ENCODE results near the gene CLDN9. TPM values are rescaled to one million over a fixed set of nuclear protein-coding genes. Genes with fewer than 3 reads are reported as not detected.
A peak's percentile ranks its signal among the peaks of the same experiment; 100 is the strongest.

The CLDN9 gene
- total and polyA plus RNA-seq, 9 of the 15 experiments (the other 6 are each of a cell fraction or from before 2014, with no cell fraction given) = 0.12 to 0.44 (median 0.22) TPM; not detected in 4

DNA sequence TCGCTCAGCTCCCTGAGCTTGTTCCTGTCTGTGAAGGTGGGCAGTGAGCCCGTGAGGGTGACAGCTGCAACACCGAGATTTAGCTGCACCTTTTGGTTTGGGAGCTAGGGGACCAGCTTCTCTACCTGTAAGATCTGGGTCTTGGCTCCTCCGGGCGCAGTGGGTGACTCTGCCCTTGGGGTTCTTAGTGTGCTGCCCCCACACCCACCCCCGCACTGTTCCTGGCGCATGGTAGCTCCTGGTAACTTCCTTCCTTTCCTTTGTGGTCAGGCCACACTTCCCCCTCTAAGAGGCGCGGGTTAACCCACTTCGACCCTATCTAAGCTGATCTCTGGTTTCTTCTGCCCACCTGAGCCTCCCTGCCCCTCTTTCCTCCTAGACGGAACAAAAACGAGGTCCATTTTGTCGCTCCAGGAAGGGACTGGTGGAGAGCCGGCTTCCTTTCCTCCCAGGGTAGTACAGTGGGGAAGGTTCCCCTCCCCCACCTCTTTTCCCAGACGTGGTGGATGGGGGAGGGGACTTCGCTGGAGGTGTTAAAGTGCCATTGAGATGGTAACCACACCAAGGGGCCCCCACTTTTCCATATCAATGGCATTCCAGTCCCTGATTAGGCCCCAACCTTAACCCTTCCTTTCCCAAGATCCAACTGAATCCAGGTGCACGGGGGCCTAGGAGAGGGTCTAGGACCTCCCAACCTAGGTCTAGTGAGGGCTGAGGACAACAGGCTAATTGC, 4.6 kb upstream of the CLDN9 start (continued):
- TF ChIP-seq TOE1 (IDR thresholded peaks at IDR 0.05; ENCODE audit: borderline replicate concordance) = peak; percentile 44; the same call in 1 of the 2 replicates
- no peak for TF ChIP-seq TOE1 (CRISPR knock-in tag; IDR thresholded peaks at IDR 0.05; ENCODE audit: borderline replicate concordance, low read depth)
- no peak for TF ChIP-seq SMAD3 (CRISPR knock-in tag; conservative IDR thresholded peaks at IDR 0.05)
- TF ChIP-seq PRMT5 (CRISPR knock-in tag; IDR thresholded peaks at IDR 0.05) = no peak
- no peak for TF ChIP-seq FIP1L1 (IDR thresholded peaks at IDR 0.05; ENCODE audit: low read depth, low read length, poor library complexity, severe bottlenecking)
- TF ChIP-seq TRIM28 (IDR thresholded peaks at IDR 0.05) = no peak
- TF ChIP-seq ILF3 (IDR thresholded peaks at IDR 0.05; ENCODE audit: borderline replicate concordance) = no peak
- TF ChIP-seq POLR3A (IDR thresholded peaks at IDR 0.05; ENCODE audit: borderline replicate concordance, extremely low read depth, insufficient read depth, insufficient read length) = no peak
- TF ChIP-seq, protein P1, sequence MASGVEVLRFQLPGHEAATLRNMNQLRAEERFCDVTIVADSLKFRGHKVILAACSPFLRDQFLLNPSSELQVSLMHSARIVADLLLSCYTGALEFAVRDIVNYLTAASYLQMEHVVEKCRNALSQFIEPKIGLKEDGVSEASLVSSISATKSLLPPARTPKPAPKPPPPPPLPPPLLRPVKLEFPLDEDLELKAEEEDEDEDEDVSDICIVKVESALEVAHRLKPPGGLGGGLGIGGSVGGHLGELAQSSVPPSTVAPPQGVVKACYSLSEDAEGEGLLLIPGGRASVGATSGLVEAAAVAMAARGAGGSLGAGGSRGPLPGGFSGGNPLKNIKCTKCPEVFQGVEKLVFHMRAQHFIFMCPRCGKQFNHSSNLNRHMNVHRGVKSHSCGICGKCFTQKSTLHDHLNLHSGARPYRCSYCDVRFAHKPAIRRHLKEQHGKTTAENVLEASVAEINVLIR (CRISPR knock-in tag; IDR thresholded peaks at IDR 0.05) = no peak
- TF ChIP-seq RBM17 (IDR thresholded peaks at IDR 0.05; ENCODE audit: borderline replicate concordance, low read depth, low read length) = no peak
- TF ChIP-seq FOXJ3 (CRISPR knock-in tag; IDR thresholded peaks at IDR 0.05) = no peak
- TF ChIP-seq TAF1 (IDR thresholded peaks at IDR 0.05; ENCODE audit: control insufficient read depth, extremely low read depth, insufficient read depth, low read length, severe bottlenecking) = no peak
- TF ChIP-seq NBN (IDR thresholded peaks at IDR 0.05; ENCODE audit: low read depth) = no peak
- no peak for TF ChIP-seq CBX8 (IDR thresholded peaks at IDR 0.05; ENCODE audit: borderline replicate concordance, extremely low read depth, low read depth, low read length, poor library complexity, severe bottlenecking)
- no peak for TF ChIP-seq NFYB (IDR thresholded peaks at IDR 0.05; ENCODE audit: extremely low read depth, insufficient read length)
- TF ChIP-seq, protein P2, sequence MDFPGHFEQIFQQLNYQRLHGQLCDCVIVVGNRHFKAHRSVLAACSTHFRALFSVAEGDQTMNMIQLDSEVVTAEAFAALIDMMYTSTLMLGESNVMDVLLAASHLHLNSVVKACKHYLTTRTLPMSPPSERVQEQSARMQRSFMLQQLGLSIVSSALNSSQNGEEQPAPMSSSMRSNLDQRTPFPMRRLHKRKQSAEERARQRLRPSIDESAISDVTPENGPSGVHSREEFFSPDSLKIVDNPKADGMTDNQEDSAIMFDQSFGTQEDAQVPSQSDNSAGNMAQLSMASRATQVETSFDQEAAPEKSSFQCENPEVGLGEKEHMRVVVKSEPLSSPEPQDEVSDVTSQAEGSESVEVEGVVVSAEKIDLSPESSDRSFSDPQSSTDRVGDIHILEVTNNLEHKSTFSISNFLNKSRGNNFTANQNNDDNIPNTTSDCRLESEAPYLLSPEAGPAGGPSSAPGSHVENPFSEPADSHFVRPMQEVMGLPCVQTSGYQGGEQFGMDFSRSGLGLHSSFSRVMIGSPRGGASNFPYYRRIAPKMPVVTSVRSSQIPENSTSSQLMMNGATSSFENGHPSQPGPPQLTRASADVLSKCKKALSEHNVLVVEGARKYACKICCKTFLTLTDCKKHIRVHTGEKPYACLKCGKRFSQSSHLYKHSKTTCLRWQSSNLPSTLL (IDR thresholded peaks at IDR 0.05) = 0 out of 2 replicates have a peak, but pooled peaks have one; percentile 35
- no peak for TF ChIP-seq FOXA1 (IDR thresholded peaks at IDR 0.05; ENCODE audit: borderline replicate concordance)
- TF ChIP-seq, protein P3, sequence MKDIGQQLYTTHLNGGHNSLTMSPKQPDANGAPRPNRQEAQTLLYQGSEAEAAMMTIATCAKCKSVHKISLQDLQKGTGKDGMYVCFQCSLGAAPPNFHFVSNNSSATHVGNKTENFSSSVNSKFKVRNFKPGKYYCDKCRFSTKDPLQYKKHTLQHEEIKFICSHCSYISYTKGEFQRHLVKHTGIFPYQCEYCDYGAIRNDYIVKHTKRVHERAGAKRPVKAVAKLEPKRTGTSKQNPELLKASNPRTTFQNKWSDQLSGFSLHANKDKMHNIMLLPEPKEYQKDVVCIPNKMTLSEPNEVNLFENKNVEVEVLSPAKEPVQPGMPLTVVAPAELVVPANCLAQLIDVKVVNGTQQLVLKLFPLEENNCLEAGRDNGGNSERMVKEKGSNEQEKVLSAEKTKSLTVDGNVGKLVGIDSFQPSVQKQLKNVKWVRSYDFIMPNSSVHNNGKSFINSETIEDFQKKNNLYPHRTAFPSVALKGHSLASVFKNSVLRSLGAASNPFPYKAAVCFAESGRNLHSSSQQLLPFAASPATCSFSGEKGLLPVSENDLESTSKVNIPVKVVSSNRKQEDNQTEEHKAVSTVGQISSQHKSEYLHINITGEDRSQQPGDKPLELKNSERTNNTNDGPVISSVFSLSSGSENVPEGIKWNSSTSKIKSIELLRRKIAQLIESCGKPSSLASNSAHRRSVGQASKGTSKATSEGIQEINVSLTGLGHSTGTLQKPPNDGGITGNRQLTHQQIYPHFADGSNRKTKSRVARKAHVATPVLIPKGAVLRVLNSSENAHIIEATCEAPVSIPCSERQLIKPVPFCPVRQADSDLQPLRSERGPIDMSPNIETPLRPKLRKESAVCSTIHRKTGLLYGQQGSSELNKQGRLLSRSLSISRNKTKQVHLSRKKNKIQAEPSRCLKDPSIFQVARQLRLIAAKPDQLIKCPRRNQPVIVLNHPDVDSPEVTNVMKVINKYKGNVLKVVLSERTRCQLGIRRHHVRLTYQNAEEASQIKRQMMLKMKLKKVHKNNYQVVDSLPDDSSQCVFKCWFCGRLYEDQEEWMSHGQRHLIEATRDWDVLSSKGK (CRISPR knock-in tag; IDR thresholded peaks at IDR 0.05) = 0 out of 2 replicates have a peak, but pooled peaks have one; percentile 27
- TF ChIP-seq MED1 (CRISPR knock-in tag; IDR thresholded peaks at IDR 0.05; ENCODE audit: borderline replicate concordance) = no peak
- no peak for TF ChIP-seq DDX20 (tag; IDR thresholded peaks at IDR 0.05; ENCODE audit: low read depth)
- TF ChIP-seq ZNF696 (CRISPR knock-in tag; conservative IDR thresholded peaks at IDR 0.05) = no peak
